ENCODE data around the gene VIL1. TPM values are rescaled to one million over a fixed set of nuclear protein-coding genes. Genes with fewer than 3 reads are reported as not detected.

The VIL1 gene
- total and polyA plus RNA-seq, 2 donors from 2014 or later = 9.0 to 10.5 TPM

GRCh38 chr2:218384975-218385374 lies 33.9 kb upstream of the VIL1 start:
- Histone ChIP-seq H3K4me3 (ENCODE audit: low read length in 3 of 3) (no peak overlapping the region), H3K27me3 (ENCODE audit: control insufficient read depth, insufficient read depth, low read length) (no peaks in the 10 kb centered on the region), H3K4me1 (ENCODE audit: control insufficient read depth in 2 of 3, insufficient read depth in 2 of 3, low read depth in 1 of 3, low read length in 3 of 3) (peaks cover 0 to 7% (median 7%) of the 10 kb centered on the region in 3 donors), H3K9ac (ENCODE audit: low read length in 3 of 3) (no peak overlapping the region), H3K36me3 (ENCODE audit: control insufficient read depth in 2 of 3, insufficient read depth in 3 of 3, low read length in 3 of 3) (no peaks in the 10 kb centered on the region), H3K9me3 (ENCODE audit: control insufficient read depth in 2 of 3, insufficient read depth in 1 of 3, low read length in 3 of 3) (no peaks in the 10 kb centered on the region), H3K27ac (ENCODE audit: low read depth in 2 of 2, low read length in 2 of 2) (no peak overlapping the region)
- DNase-seq = peak in 1 of 5 donors; percentile 39
- no peak for TF ChIP-seq CTCF (IDR thresholded peaks at IDR 0.05; ENCODE audit: borderline replicate concordance, extremely low read depth, insufficient read depth)
- FAIRE-seq = no peak
- intact Hi-C loops (cut with DNase I) = no loop called here

- Histone ChIP-seq H3K36me3 (ENCODE audit: control insufficient read depth in 2 of 3, insufficient read depth in 3 of 3, low read length in 3 of 3) (no peaks in the 10 kb centered on the region), H3K4me3 (ENCODE audit: low read length in 3 of 3) (peak overlapping the region in 2 of 3 donors; percentile 54 to 66), H3K9ac (ENCODE audit: low read length in 3 of 3) (peak overlapping the region in 1 of 3 donors; percentile 61), H3K4me1 (ENCODE audit: control insufficient read depth in 2 of 3, insufficient read depth in 2 of 3, low read depth in 1 of 3, low read length in 3 of 3) (peaks cover 0 to 7% (median 7%) of the 10 kb centered on the region in 3 donors), H3K27ac (ENCODE audit: low read depth in 2 of 2, low read length in 2 of 2) (peak overlapping the region; percentile 69 to 81), H3K27me3 (ENCODE audit: control insufficient read depth, insufficient read depth, low read length) (no peaks in the 10 kb centered on the region), H3K9me3 (ENCODE audit: control insufficient read depth in 2 of 3, insufficient read depth in 1 of 3, low read length in 3 of 3) (no peaks in the 10 kb centered on the region)
- FAIRE-seq = no peak
- DNase-seq = peak in 2 of 5 donors; percentile 50 to 68
- TF ChIP-seq CTCF (IDR thresholded peaks at IDR 0.05; ENCODE audit: borderline replicate concordance, extremely low read depth, insufficient read depth) = no peak
- intact Hi-C loops (cut with DNase I) = no loop called here
These were observed 32.2 kb upstream of the VIL1 start for GRCh38 chr2:218386505-218387368.

GRCh38 chr2:218387369-218388194 lies 31.3 kb upstream of the VIL1 start:
- DNase-seq = peak; percentile 83 to 94 (median 91)
- no peak for FAIRE-seq
- TF ChIP-seq CTCF (IDR thresholded peaks at IDR 0.05; ENCODE audit: borderline replicate concordance, extremely low read depth, insufficient read depth) = no peak
- no peaks in the 10 kb centered on the region for H3K27me3 ChIP-seq (ENCODE audit: control insufficient read depth, insufficient read depth, low read length)
- peak overlapping the region in 2 of 3 donors; percentile 26 to 61 for H3K9ac ChIP-seq (ENCODE audit: low read length in 3 of 3)
- peaks cover 0 to 7% (median 7%) of the 10 kb centered on the region in 3 donors for H3K4me1 ChIP-seq (ENCODE audit: control insufficient read depth in 2 of 3, insufficient read depth in 2 of 3, low read depth in 1 of 3, low read length in 3 of 3)
- intact Hi-C loops (cut with DNase I) = no loop called here
- no peaks in the 10 kb centered on the region for H3K36me3 ChIP-seq (ENCODE audit: control insufficient read depth in 2 of 3, insufficient read depth in 3 of 3, low read length in 3 of 3)
- no peaks in the 10 kb centered on the region for H3K9me3 ChIP-seq (ENCODE audit: control insufficient read depth in 2 of 3, insufficient read depth in 1 of 3, low read length in 3 of 3)
- H3K27ac ChIP-seq (ENCODE audit: low read depth in 2 of 2, low read length in 2 of 2) = peak overlapping the region; percentile 69 to 81
- H3K4me3 ChIP-seq (ENCODE audit: low read length in 3 of 3) = peak overlapping the region; percentile 44 to 66 (median 54)

Data from kidney (tissue), 14 donors.